ENCODE results near the gene TMEM187.

DNA sequence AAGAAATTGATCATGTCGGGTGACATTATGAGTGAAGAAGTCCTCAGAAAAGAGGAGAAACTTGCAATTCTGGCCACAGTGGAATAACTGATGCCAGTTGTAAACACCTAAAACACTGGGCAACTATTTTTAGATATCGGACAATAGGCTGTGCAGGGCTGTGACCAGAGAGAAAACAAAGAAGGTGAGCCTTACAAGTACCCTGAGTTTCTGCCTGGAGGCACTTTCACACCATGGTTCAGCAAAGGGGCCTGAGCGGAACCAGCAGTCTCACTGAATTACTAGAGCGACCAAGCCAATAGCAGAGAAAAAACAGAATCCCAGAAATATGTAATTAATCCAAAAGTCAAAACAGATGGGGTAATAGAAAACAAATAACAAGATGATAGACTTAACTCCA, 36.0 kb downstream of the TMEM187 start:
- TF ChIP-seq, protein P1, sequence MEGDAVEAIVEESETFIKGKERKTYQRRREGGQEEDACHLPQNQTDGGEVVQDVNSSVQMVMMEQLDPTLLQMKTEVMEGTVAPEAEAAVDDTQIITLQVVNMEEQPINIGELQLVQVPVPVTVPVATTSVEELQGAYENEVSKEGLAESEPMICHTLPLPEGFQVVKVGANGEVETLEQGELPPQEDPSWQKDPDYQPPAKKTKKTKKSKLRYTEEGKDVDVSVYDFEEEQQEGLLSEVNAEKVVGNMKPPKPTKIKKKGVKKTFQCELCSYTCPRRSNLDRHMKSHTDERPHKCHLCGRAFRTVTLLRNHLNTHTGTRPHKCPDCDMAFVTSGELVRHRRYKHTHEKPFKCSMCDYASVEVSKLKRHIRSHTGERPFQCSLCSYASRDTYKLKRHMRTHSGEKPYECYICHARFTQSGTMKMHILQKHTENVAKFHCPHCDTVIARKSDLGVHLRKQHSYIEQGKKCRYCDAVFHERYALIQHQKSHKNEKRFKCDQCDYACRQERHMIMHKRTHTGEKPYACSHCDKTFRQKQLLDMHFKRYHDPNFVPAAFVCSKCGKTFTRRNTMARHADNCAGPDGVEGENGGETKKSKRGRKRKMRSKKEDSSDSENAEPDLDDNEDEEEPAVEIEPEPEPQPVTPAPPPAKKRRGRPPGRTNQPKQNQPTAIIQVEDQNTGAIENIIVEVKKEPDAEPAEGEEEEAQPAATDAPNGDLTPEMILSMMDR (IDR thresholded peaks at IDR 0.05): no peak
- no peak for TF ChIP-seq ZFX (IDR thresholded peaks at IDR 0.05; ENCODE audit: borderline replicate concordance)

All from 22Rv1 (cell line).